GM21528 (cell line): ENCODE measurements around the gene MAML2.

Source experiments
- ATAC-seq: cut with Tn5 transposase; IDR thresholded peaks from one replicate; pipeline ENCODE4 v1.9.1; 2021; ENCODE audit warnings: mild to moderate bottlenecking, moderate library complexity; ENCODE audit not compliant: unreplicated experiment, low FRiP score

MAML2 gene

DNA sequence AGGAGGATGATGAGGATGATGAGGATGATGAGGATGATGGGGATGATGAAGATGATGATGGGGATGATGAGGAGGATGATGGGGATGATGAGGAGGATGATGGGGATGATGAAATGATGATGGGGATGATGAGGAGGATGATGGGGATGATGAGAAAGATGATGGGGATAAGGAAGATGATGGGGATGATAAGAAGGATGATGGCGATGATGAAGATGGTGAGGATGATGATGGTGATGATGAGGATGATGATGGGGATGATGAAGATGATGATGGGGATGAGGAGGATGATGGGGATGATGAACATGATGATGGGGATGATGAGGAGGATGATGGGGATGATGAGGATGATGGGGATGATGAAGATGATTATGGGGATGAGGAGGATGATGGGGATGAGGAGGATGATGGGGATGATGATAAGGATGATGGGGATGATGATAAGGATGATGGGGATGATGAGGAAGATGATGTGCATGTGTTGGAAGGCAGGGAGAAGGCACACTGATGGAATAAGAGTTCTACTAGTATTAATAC, 340.2 kb downstream of the MAML2 start:
- ATAC-seq = no peak

DNA sequence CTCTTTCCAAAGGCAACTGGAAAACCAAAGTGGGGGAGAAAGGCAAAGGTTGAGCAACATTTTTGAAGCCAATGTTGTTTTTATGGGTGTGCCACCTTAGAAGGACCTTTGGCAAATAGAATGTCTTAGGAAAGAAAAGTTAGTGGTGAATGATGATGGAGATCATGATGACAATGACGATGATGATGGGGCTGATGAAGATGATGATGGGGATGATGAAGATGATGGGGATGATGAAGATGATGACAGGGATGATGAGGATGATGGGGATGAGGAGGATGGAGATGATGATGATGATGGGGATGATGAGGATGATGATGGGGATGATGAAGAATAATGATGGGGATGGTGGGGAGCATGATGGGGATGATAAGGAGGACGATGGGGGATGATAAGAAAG, 340.7 kb downstream of the MAML2 start:
- ATAC-seq = no peak

DNA sequence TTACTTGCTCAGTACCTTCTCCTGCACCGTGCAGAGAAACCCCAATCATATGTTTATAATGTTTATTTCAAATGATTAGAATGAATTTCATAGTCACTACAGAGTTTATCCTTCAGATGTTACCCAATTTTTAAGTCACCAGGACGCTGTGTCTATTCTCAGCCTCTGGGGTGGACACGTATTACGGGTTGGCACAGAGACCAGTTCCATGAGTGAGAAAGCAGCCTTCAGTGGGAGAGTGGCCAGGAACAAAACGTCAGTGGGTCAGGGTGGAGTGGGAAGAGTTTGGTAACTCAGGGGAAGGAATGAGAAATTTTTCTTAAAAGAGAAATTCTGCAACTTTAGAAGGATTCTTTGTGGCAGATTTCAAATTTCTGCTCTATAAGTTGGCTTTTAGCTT, 342.0 kb downstream of the MAML2 start:
- no peak for ATAC-seq

DNA sequence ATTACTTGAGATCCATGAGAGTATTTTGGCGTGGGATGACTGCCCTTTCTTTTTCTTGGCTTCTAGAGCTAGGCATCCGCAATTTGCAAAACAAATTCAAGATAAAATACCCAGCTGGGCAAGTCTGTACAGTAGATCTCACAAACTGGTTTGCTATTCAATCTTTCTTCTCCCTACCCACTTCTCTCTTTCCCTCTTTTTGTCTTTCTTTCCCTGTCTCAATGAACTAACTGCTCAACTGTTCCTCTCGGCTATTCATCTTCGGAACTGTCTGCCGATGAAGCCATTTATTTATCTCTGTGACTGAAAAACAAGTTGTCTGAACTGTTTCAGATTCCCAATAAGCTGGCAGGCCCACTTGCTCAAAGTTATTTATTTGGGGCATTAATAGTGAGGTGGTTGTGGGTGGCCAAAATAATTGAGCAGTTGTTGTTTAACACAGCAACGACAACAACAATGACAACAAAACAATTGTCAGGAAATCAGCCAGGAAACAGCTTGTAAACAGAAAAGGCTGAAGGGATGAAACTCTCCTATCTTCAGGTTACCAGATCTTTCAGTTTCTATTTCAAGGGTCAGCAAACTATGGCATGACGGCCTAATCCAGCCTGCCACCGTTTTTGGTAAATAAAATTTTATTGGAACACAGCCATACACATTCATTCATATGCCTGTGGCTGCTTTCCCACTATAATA, 343.1 kb downstream of the MAML2 start:
- no peak for ATAC-seq

DNA sequence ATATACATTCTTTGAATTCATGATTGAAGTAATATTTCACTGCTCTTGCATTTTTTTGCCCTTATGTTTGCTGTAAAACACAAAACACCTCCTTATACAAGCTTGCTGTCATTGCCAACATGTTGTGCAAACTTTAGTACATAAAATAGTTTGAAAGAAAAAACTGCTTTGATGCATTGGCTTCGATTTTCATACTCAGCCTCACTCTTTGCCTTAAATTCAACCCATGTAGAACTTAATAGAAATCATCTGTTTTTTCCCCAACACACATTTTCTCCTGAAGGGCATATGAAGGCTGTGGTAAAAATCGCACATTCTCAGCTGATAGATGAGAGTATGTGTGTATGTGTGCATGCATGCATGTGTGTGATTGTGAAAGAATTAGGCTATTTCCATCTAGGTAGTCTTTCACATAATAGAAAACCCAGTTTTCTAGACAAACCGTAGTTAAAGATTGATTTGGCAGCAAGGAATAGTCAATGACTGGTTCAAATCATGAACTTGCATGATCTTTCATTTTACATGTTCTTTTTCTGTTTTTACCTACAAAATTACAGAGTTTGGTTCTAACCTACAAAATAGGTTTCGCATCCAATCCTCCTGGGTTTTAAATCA, 346.3 kb downstream of the MAML2 start:
- no peak for ATAC-seq

DNA sequence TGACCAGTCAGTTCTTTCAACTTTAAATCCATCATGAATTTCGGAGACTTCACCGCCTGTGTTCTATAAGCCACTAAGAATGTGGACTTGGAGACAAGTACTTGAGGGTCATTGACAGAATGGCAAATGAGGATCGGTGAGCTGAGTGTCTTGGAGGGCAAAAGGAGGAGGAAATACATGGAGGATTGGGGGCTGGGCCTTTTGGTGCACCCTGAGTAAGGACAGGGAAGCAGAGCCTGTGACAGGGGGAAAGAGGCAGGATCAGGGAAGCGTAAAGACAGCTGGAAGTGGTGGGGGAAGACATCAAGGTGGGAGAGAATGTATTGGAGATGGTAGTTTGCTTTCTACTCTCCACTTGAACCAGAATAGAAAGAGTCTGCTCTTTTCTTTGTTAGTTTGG, 348.7 kb downstream of the MAML2 start:
- ATAC-seq = no peak

DNA sequence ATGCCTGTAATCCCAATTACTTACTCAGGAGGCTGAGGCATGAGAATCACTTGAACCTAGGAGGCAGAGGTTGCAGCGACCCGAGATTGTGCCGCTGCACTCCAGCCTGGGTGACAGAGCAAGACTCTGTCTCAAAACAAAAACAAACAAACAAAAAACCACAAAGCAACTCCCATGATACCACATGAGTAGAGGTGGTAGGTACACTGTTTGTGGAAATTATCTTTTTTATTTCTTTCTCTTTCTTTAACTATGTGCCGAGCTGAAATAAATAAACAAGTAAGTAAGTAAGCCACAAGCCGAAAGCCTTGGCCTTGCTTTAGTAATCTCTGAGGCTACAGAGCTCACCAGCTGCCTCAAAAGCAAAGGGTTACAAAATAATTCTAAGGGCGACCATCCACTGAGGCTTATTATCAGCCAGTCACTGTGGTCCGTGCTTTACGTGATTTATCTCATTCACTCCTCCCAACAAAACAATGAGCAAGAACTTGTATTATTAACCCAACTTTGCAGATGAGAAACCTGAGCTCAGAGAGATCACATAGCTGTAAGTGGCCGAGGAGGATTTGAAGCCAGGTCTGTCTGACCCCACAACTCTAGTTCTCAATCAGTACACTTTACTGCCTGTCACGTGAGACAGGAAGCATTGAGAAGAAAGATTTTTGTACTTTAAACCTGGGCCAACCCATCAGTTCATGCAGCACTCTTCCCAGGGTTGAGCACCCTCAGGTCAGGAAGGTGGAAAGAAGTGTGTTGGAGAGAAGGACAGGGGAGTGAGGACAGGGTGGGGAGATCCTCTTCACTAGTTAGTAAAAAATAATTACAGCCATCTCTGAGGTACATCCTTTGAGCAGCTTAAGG, 349.3 kb downstream of the MAML2 start:
- no peak for ATAC-seq

DNA sequence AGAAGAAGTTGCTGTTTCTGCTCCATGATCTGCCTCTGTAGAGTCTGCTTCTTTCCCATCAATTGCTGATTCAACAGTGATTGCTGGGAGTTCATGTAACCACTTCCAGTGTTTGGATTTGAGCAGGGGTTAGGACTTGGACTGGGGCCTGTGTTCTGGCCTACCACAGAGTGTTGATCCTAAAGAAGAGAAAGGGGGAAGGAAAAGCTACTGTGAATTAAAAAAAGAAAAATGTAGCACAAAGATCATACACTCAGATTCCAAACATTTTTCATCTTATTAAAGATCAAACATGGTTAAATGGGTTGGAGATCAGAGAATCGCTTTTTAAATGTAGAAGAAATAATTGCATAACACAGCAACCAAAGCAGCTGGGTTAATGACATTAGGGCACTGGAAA, 351.4 kb downstream of the MAML2 start:
- no peak for ATAC-seq

DNA sequence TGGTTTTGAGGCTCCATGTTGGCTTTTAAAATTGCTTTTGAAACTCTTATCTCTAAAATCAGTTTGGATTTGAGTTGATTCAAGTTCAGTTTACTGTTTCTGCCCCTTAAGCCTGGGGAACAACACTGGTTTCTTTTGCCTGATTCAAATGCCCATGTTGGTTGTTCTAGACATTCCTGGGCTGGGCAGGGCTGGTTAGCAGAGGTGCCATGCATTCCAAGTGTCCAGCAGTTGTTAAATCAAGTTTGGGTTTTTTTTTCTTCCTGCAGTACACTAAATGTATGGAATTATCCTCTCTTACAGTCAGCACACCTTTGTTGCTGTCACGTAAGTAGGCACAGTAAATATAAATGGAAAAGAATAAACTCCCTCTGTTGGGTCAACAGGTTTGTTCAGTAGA, 351.9 kb downstream of the MAML2 start:
- ATAC-seq = no peak

DNA sequence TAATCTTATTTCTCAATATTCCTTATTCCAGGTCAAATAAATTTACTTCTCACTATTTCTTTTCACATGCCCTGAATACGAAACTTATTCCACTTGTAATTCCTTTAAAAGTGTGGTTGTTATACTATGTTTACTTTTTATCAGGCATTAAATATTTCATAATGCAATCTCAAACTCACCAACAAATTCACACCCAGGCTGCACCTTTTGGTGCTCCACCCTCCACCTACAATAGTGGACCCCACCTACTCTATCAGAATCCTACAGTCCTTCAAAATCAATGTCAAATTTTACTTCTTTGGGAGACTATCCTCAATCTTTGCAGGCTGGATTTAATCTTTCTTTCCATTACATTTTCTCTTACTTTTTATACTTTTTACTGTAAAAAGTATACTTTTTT, 353.2 kb downstream of the MAML2 start:
- ATAC-seq = no peak

DNA sequence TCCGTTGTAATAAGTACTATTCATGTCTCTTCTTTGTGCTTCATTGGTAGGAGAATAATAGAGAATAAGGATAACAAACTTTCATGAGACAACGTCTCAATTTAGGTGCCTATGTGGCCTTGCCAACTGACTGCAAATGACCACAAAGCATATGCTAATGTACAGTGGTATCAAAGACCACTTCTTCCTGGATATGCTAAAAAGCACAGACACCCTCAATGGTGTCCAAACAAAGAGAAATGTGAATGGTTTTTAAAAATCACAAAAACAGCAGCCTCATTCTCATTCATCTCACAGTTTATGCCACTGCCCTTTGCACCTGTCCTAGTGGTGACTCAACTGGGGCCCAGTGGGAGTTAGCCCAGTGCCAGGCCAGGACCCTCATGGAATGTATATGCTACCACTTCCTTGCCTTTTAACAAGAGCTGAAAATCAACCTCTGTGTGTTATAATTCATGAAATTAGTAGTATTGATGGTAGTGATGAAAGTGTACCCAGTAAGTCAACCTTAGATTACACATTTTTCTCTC, 353.9 kb downstream of the MAML2 start:
- no peak for ATAC-seq

DNA sequence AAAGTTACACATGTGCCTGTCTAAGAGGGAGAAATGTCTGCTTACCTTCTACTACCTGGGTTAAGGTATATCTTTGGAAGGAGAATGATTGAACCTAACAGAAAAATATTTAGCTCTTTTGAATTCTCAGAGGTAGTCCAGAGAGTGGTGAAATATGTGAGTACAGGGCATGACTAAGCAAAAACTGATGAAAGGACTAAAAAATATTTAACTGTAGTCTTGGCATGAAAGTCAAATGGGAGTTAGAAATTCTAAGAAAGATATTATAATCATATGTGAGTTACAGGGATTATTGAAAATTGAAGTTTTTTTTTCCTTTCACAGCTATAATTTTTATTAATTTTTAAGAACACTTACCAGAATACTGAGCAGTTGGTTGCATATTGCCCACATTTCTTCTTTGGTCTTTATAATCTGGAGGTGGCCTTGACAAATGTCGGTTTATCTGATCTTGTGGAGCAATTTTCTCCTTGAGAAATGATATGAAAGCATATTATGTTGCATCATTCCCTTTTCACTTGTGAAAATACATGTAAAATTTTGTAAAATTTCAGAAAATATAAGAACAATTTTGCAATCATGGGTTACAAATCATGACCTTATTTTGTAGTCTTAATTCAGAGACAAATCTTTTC, 357.7 kb downstream of the MAML2 start:
- no peak for ATAC-seq

DNA sequence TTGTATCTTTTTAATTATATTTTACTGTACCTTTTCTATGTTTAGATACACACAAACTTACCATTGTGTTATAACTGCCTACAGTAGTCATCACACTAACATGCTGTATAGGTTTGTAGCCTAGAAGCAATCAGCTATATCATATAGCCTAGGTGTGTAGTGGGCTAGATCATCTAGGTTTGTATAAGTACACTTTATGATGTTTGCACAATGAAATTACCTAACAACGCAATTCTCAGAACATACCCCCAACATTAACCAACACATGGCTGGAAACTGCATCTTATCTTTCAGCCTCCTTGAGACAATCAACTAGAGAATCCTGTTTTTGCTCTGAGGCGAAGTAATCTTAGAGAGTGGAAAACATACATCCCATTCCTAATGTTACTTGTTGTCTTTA, 358.9 kb downstream of the MAML2 start:
- ATAC-seq = no peak

DNA sequence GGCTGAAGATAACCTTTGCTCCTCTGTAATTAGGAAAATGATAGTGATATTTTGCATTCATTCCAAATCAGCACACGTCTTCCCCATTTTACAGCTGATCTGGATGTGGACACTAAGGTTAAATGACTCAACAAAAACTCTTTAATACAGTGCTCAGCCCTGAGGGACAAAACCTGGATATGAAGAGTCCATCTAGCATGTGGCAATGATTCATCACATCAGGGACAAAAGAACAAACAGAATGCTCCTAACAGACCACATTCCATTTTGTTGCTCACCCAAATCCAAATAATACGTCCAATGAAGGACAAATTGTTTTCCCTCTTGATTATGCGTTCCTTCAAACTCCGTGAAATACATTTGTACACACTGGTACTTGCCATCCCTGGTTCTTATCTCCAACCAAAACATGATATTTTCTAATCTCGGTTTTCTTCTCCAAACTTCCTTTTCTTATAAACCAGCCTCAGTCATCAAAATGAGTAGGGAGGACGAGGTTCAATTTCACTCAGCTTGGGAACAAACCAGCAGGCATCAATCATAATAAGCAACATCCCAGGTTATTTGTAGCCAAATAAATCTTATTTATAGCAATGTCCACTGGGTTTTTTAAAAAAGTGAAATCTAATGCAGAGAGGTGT, 365.3 kb downstream of the MAML2 start:
- no peak for ATAC-seq

DNA sequence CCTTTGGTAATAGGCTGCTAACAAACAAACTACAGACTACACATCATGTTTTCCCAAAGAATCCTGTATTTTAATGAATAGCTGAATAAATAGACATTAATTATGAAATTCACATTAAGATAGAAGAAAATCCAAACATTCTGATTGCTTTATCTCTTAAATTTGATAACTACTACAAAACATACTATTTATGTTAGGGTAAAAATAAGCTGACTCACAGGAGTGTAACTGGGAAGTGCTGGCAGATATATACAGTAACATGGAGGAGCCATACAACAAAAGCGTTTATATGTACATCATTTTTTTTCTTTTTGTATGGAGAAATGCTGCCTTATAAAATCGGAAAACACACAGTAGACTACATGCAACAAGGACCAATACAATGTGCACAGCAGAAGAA, 366.4 kb downstream of the MAML2 start:
- no peak for ATAC-seq

DNA sequence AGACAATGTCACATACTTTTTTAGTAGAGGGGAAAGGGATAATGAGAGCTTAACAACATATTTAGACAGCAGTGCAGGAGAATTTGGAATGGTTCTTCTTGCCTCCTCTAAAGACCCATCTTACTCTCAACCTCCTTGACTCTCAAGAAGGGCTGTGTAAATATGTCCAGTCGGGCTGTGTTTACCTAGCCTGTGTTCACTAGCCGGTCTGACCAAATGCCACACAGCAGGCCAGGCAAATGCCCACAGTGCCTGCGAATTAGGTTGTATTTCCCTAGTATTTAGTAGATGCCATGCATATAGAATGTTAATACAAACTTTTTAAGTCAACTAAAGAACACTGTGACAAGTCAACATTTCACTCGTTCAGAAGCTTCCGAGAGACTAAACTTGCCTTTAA, 367.7 kb downstream of the MAML2 start:
- no peak for ATAC-seq

DNA sequence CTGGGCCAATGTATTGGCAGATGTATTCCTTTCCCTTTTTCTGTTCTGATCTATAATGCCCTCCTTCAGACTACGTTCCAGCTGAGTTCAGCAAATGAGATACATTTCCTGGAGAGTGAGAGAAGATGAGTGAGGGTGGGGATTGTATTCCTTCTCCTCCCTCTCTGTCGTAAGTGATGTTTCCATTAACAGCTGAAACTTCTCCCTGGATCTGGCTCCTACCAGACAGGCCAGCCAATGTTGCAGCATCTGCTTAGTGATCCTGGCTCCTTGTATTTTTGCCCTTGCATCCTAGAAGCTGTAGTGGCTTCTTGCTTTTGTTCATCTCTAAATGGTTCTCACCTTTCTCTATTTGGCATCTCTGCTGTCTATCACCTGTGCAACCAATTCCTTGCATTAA, 370.9 kb downstream of the MAML2 start:
- ATAC-seq = no peak

DNA sequence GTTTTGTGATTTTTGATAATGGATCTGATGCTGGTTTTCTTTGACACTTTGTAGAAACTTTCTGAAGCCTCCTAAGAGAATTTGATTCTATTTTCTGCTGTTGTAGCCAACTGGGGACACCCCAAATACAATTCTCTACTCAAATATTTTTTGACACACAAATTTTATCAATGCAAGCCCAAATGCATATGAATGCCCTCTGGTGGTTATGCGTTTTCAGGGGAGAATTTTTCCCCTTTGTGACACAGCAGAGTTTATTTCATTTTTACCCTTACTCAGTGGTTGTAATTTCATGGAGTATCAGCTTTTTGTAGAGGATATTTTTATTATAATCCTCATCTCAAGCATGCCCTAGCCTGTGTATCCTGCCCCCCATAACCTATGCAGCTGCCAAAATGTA, 374.4 kb downstream of the MAML2 start:
- no peak for ATAC-seq

DNA sequence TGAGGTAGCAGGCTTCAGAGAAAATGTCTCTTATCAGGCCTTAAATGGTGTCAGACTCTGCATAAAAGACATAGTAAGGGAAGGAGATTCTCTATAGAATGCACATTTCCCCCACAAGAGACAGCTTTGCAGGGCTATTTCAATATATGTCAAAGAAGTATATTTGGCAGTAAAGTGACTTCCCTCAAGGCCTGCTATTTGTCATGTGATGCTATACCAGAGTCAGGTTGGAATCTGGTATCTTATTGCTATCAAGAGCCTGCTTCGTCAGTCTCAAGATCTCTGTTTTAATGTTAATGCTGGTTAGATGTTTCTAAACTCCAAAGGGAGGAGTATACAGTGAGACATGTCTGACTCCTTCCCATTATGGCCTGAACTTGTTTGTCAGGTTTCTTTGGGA, 378.7 kb downstream of the MAML2 start:
- no peak for ATAC-seq

DNA sequence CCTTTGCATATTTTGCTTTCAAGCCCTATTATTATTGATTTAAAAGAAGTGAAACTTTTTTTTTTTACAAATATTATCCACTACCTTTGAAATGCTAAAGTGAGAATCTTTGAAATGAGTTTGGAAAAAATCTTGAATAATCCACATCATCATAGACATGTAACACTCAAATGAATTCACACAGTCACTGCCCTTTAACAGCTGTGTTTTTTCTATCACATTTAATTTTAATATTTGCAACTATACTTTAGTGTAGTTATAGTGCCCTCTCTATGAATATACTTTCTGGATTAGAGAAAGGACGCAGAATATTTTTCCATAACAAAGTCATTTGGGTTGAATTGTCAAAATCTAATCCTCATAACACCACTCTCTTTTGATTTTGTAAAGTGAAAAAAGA, 381.2 kb downstream of the MAML2 start:
- no peak for ATAC-seq
